ENCODE results near the gene KRT84.

The KRT84 gene

GRCh38 chr12:52338241-52338960 lies 47.1 kb downstream of the KRT84 start:
- DNase-seq: no peak

GRCh38 chr12:52337054-52337453 lies 48.4 kb downstream of the KRT84 start:
- DNase-seq: no peak

- DNase-seq: no peak
Observed at GRCh38 chr12:52336641-52337040, 48.8 kb downstream of the KRT84 start.

GRCh38 chr12:52335598-52336262 lies 49.7 kb downstream of the KRT84 start:
- no peak for DNase-seq

- no peak for DNase-seq
Observed at GRCh38 chr12:52334185-52334584, 51.3 kb downstream of the KRT84 start.

- no peak for DNase-seq
Observed at GRCh38 chr12:52333321-52333720, 52.1 kb downstream of the KRT84 start.

GRCh38 chr12:52332381-52332780 lies 53.1 kb downstream of the KRT84 start:
- DNase-seq: no peak

- DNase-seq: no peak
Observed at GRCh38 chr12:52331833-52332232, 53.6 kb downstream of the KRT84 start.

- no peak for DNase-seq
Observed at GRCh38 chr12:52331039-52331438, 54.4 kb downstream of the KRT84 start.

GRCh38 chr12:52327830-52328500 lies 57.5 kb downstream of the KRT84 start:
- DNase-seq: no peak

Data from activated gamma-delta T cell (primary cell).